ENCODE measurements around the gene CTIF. TPM values are rescaled to one million over a fixed set of nuclear protein-coding genes. Genes with fewer than 3 reads are reported as not detected.

The CTIF gene
- total and polyA plus RNA-seq, 4 experiments from 2014 or later, result 5.2 to 6.5 TPM; not detected in 2

DNA sequence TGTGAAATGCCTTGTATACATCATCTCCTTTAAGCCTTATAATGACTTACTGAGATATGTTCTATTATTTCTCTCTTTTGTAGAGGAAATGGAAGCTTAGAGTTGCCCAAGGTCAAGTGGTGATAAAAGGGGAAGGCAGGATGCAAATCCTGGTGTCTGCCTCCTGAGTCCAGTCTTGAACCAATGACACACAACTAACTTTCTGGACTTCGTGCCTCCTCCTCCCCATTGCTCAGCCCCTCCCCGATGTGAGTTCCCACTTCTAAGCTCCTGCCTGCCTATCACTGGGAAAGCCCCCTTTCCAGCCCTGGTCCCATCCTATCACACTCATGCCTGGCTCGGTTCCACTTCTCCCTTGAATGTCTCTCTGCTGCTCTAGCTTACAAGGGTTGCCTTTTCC is 6.9 kb upstream of the CTIF start:
- Histone ChIP-seq H3K4me1 (ENCODE audit: insufficient read depth, low read length) (no peaks in the 10 kb centered on the region), H3K27me3 (ENCODE audit: insufficient read depth, low read length) (no peaks in the 10 kb centered on the region), H3K4me3 (ENCODE audit: low read length in 2 of 2) (no peak overlapping the region), H3K27ac (ENCODE audit: low read depth, low read length) (no peak overlapping the region), H3K36me3 (ENCODE audit: insufficient read depth, low read length) (no peaks in the 10 kb centered on the region), H3K9me3 (ENCODE audit: control insufficient read depth in 1 of 2, low read length in 2 of 2) (no peaks in the 10 kb centered on the region)
- ChIA-PET POLR2A (ENCODE audit: partially characterized antibody) (no interaction called here), CTCF (ENCODE audit: partially characterized antibody) (no interaction called here)
- no peak overlapping the region for H3K27ac Mint-ChIP-seq
- no peak overlapping the region for H3K4me3 Mint-ChIP-seq
- intact Hi-C loops (cut with micrococcal nuclease), result no loop called here
- H3K36me3 Mint-ChIP-seq, result no peaks in the 10 kb centered on the region
- H3K4me1 Mint-ChIP-seq, result peaks cover 0 to 5% (median under 1%) of the 10 kb centered on the region in 4 donors
- DNase-seq, result no peak
- H3K27me3 Mint-ChIP-seq, result peaks cover 18 to 19% of the 10 kb centered on the region in 2 donors
- no peaks in the 10 kb centered on the region for H3K9me3 Mint-ChIP-seq

- Mint-ChIP-seq H3K36me3 (no peaks in the 10 kb centered on the region), H3K27me3 (peaks cover 8% of the 10 kb centered on the region in 2 donors)
- intact Hi-C loops (cut with micrococcal nuclease), result no loop called here
Measured at GRCh38 chr18:48533340-48534070, 5.3 kb upstream of the CTIF start.

DNA sequence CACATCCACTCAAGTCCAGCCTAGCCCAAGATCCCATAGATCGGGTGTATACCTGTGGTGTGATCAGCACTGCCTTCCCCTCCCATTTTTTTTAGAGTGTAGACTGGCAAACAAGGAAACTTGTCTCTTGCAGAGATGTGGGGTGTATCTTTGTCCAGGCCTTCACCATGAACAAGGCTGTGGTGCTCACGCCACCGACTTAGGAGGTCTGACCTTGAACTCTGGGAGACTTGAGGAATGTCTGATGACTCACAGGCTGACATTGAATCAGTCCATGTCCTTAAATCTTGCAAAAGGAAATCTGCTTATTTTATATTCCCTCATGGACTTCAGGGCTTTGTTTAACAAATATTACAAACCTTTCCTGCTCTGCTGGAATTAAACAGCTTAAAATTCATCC is 4.5 kb upstream of the CTIF start:
- Histone ChIP-seq H3K36me3 (ENCODE audit: insufficient read depth, low read length) (no peaks in the 10 kb centered on the region), H3K9me3 (ENCODE audit: control insufficient read depth in 1 of 2, low read length in 2 of 2) (no peaks in the 10 kb centered on the region), H3K27me3 (ENCODE audit: insufficient read depth, low read length) (no peaks in the 10 kb centered on the region), H3K4me1 (ENCODE audit: insufficient read depth, low read length) (no peaks in the 10 kb centered on the region), H3K27ac (ENCODE audit: low read depth, low read length) (no peak overlapping the region), H3K4me3 (ENCODE audit: low read length in 2 of 2) (no peak overlapping the region)
- H3K9me3 Mint-ChIP-seq, result no peaks in the 10 kb centered on the region
- no peaks in the 10 kb centered on the region for H3K36me3 Mint-ChIP-seq
- H3K27me3 Mint-ChIP-seq, result peaks cover 1 to 3% of the 10 kb centered on the region in 2 donors
- POLR2A ChIA-PET (ENCODE audit: partially characterized antibody), result no interaction called here
- no peak overlapping the region for H3K27ac Mint-ChIP-seq
- H3K4me3 Mint-ChIP-seq, result no peak overlapping the region
- DNase-seq, result no peak
- peaks cover 0 to 11% (median 1%) of the 10 kb centered on the region in 4 donors for H3K4me1 Mint-ChIP-seq
- intact Hi-C loops (cut with micrococcal nuclease), result no loop called here
- CTCF ChIA-PET (ENCODE audit: partially characterized antibody), result no interaction called here

More at GRCh38 chr18:48533340-48534070, 5.3 kb upstream of the CTIF start:
- ChIA-PET POLR2A (ENCODE audit: partially characterized antibody) (no interaction called here), CTCF (ENCODE audit: partially characterized antibody) (no interaction called here)
- no peaks in the 10 kb centered on the region for H3K9me3 Mint-ChIP-seq
- Histone ChIP-seq H3K4me3 (ENCODE audit: low read length in 2 of 2) (no peak overlapping the region), H3K27me3 (ENCODE audit: insufficient read depth, low read length) (no peaks in the 10 kb centered on the region), H3K4me1 (ENCODE audit: insufficient read depth, low read length) (no peaks in the 10 kb centered on the region), H3K9me3 (ENCODE audit: control insufficient read depth in 1 of 2, low read length in 2 of 2) (no peaks in the 10 kb centered on the region), H3K27ac (ENCODE audit: low read depth, low read length) (no peak overlapping the region), H3K36me3 (ENCODE audit: insufficient read depth, low read length) (no peaks in the 10 kb centered on the region)
- no peak overlapping the region for H3K4me3 Mint-ChIP-seq
- peak overlapping the region in 1 of 7 donors; percentile 11 for H3K27ac Mint-ChIP-seq
- no peak for DNase-seq
- H3K4me1 Mint-ChIP-seq, result peaks cover 0 to 8% (median 1%) of the 10 kb centered on the region in 4 donors

GRCh38 chr18:48535956-48536355 is 2.9 kb upstream of the CTIF start:
- Histone ChIP-seq H3K4me1 (ENCODE audit: insufficient read depth, low read length) (no peaks in the 10 kb centered on the region), H3K9me3 (ENCODE audit: control insufficient read depth in 1 of 2, low read length in 2 of 2) (no peaks in the 10 kb centered on the region), H3K36me3 (ENCODE audit: insufficient read depth, low read length) (no peaks in the 10 kb centered on the region), H3K27ac (ENCODE audit: low read depth, low read length) (no peak overlapping the region), H3K27me3 (ENCODE audit: insufficient read depth, low read length) (no peaks in the 10 kb centered on the region), H3K4me3 (ENCODE audit: low read length in 2 of 2) (no peak overlapping the region)
- ChIA-PET CTCF (ENCODE audit: partially characterized antibody) (no interaction called here), POLR2A (ENCODE audit: partially characterized antibody) (no interaction called here)
- Mint-ChIP-seq H3K9me3 (no peaks in the 10 kb centered on the region), H3K27ac (no peak overlapping the region), H3K4me1 (peaks cover 0 to 11% (median 1%) of the 10 kb centered on the region in 4 donors), H3K36me3 (no peaks in the 10 kb centered on the region), H3K27me3 (peaks cover 0 to 2% of the 10 kb centered on the region in 2 donors), H3K4me3 (peak overlapping the region in 2 of 8 donors; percentile 20 to 84)
- no peak for DNase-seq
- intact Hi-C loops (cut with micrococcal nuclease), result loop anchor here (5.0 kb wide), 1 partner anchor 1751 kb away; the partner anchor contains the start of gene CXXC1

GRCh38 chr18:48536516-48536915 is 2.3 kb upstream of the CTIF start:
- CTCF ChIA-PET (ENCODE audit: partially characterized antibody), result no interaction called here
- intact Hi-C loops (cut with micrococcal nuclease), result loop anchor here (5.0 kb wide), 1 partner anchor 1751 kb away; the partner anchor contains the start of gene CXXC1
- peaks cover 2 to 13% (median 3%) of the 10 kb centered on the region in 4 donors for H3K4me1 Mint-ChIP-seq

GRCh38 chr18:48539406-48540250 is 797 bp downstream of the CTIF start:
- DNase-seq, result peak; percentile 30 to 44 (median 37)
- POLR2A ChIA-PET (ENCODE audit: partially characterized antibody), result interaction anchor here (1.5 kb wide), 1 partner anchor 948 kb away, joined by 3 read pairs; the partner anchor contains the start of gene C18orf32
- Mint-ChIP-seq H3K27me3 (peaks cover 2 to 3% of the 10 kb centered on the region in 2 donors), H3K27ac (peak overlapping the region in 3 of 7 donors; percentile 30 to 35 (median 32)), H3K4me3 (peak overlapping the region; percentile 87 to 95 (median 92)), H3K4me1 (peaks cover 1 to 12% (median 7%) of the 10 kb centered on the region in 4 donors), H3K9me3 (no peaks in the 10 kb centered on the region), H3K36me3 (no peaks in the 10 kb centered on the region)
- intact Hi-C loops (cut with micrococcal nuclease), result loop anchor here (5.0 kb wide), 1 partner anchor 1748 kb away; the partner anchor contains the start of gene CXXC1
- Histone ChIP-seq H3K36me3 (ENCODE audit: insufficient read depth, low read length) (no peaks in the 10 kb centered on the region), H3K4me3 (ENCODE audit: low read length in 2 of 2) (peak overlapping the region; percentile 65 to 68), H3K27me3 (ENCODE audit: insufficient read depth, low read length) (no peaks in the 10 kb centered on the region), H3K4me1 (ENCODE audit: insufficient read depth, low read length) (no peaks in the 10 kb centered on the region), H3K9me3 (ENCODE audit: control insufficient read depth in 1 of 2, low read length in 2 of 2) (no peaks in the 10 kb centered on the region), H3K27ac (ENCODE audit: low read depth, low read length) (peak overlapping the region; percentile 6)
- CTCF ChIA-PET (ENCODE audit: partially characterized antibody), result interaction anchor here (0.6 kb wide), 1 partner anchor 10 kb away, joined by 3 read pairs; no protein-coding TSS in a partner anchor

More at GRCh38 chr18:48536516-48536915, 2.3 kb upstream of the CTIF start:
- no peak overlapping the region for H3K4me3 ChIP-seq (ENCODE audit: low read length in 2 of 2)
- Mint-ChIP-seq H3K27ac (no peak overlapping the region), H3K9me3 (no peaks in the 10 kb centered on the region), H3K27me3 (peaks cover 2% of the 10 kb centered on the region in 2 donors), H3K4me3 (peak overlapping the region in 1 of 8 donors; percentile 25), H3K36me3 (no peaks in the 10 kb centered on the region)
- no peaks in the 10 kb centered on the region for H3K4me1 ChIP-seq (ENCODE audit: insufficient read depth, low read length)
- H3K36me3 ChIP-seq (ENCODE audit: insufficient read depth, low read length), result no peaks in the 10 kb centered on the region
- DNase-seq, result no peak
- H3K9me3 ChIP-seq (ENCODE audit: control insufficient read depth in 1 of 2, low read length in 2 of 2), result no peaks in the 10 kb centered on the region
- H3K27ac ChIP-seq (ENCODE audit: low read depth, low read length), result no peak overlapping the region
- POLR2A ChIA-PET (ENCODE audit: partially characterized antibody), result no interaction called here
- H3K27me3 ChIP-seq (ENCODE audit: insufficient read depth, low read length), result no peaks in the 10 kb centered on the region

Measured in CD4-positive, alpha-beta memory T cell (primary cell).